GM23338 (cell line): ENCODE results near the gene OAS3. TPM values are rescaled to one million over a fixed set of nuclear protein-coding genes. Genes with fewer than 3 reads are reported as not detected.

Experiments used
- ATAC-seq: fragments of 200-7000 bp; cut with Tn5 transposase; 3 replicates; pipeline ENCODE4 v1.9.1; 2020
- DNase-seq: peaks from one replicate; pipeline ENCODE4 v3.0.0-alpha.2; 2015; ENCODE audit warnings: low spot score
- H2AFZ ChIP-seq: fragments of 200-600 bp; sonication (generic); 2 replicates; pipeline ENCODE4 v1.8.0; 2016; ENCODE audit warnings: antibody characterized with exemption, mild to moderate bottlenecking, moderate library complexity
- H3F3A ChIP-seq: fragments of 200-600 bp; sonication (generic); replicated peaks from 2 replicates; pipeline ENCODE4 v1.8.0; 2017; ENCODE audit warnings: antibody characterized with exemption, mixed run types, low read depth
- H3K27ac ChIP-seq: fragments of 200-600 bp; sonication (generic); 2 replicates; pipeline ENCODE4 v1.6.1; 2016; ENCODE audit warnings: low read depth
- H3K27me3 ChIP-seq: fragments of 200-600 bp; sonication (generic); 2 replicates; pipeline ENCODE4 v1.8.0; 2016; ENCODE audit warnings: mild to moderate bottlenecking, mixed run types, moderate library complexity; ENCODE audit not compliant: insufficient read depth
- H3K36me3 ChIP-seq: fragments of 200-600 bp; sonication (generic); 2 replicates; pipeline ENCODE4 v1.8.0; 2016; ENCODE audit warnings: mild to moderate bottlenecking; ENCODE audit not compliant: insufficient read depth
- H3K4me1 ChIP-seq: fragments of 200-600 bp; sonication (generic); 2 replicates; pipeline ENCODE4 v1.8.0; 2016; ENCODE audit warnings: mild to moderate bottlenecking, moderate library complexity; ENCODE audit not compliant: insufficient read depth
- H3K4me2 ChIP-seq: fragments of 200-600 bp; sonication (generic); 2 replicates; pipeline ENCODE4 v1.7.1; 2017; ENCODE audit warnings: mixed run types
- H3K4me3 ChIP-seq: fragments of 200-600 bp; sonication (generic); 2 replicates; pipeline ENCODE4 v1.6.1; 2016; ENCODE audit warnings: mixed run types
- H3K79me2 ChIP-seq: fragments of 200-600 bp; sonication (generic); replicated peaks from 2 replicates; pipeline ENCODE4 v1.8.0; 2017; ENCODE audit warnings: mild to moderate bottlenecking; ENCODE audit not compliant: insufficient read depth
- H3K9me2 ChIP-seq: fragments of 200-600 bp; sonication (generic); 2 replicates; pipeline ENCODE4 v1.8.0; 2017; ENCODE audit not compliant: insufficient read depth
- H4K20me1 ChIP-seq: fragments of 200-600 bp; sonication (generic); replicated peaks from 2 replicates; pipeline ENCODE4 v1.8.0; 2017; ENCODE audit warnings: mild to moderate bottlenecking; ENCODE audit not compliant: insufficient read depth
- H3K27ac Mint-ChIP-seq: 2 replicates; pipeline ENCODE4 v1.8.0; 2020; ENCODE audit warnings: inconsistent platforms, mild to moderate bottlenecking, moderate library complexity, mixed read lengths
- H3K27me3 Mint-ChIP-seq: 3 replicates; pipeline ENCODE4 v1.8.0; 2022; ENCODE audit warnings: low read depth, mild to moderate bottlenecking, moderate library complexity, mixed read lengths, inconsistent platforms; ENCODE audit not compliant: insufficient read depth, poor library complexity
- H3K36me3 Mint-ChIP-seq: 3 replicates; pipeline ENCODE4 v1.8.0; 2021; ENCODE audit warnings: low read depth, mild to moderate bottlenecking, inconsistent platforms, moderate library complexity, mixed read lengths
- H3K4me1 Mint-ChIP-seq: 3 replicates; pipeline ENCODE4 v1.8.0; 2020; ENCODE audit warnings: mild to moderate bottlenecking, inconsistent platforms, mixed read lengths
- H3K4me3 Mint-ChIP-seq: 3 replicates; pipeline ENCODE4 v1.8.0; 2021; ENCODE audit warnings: moderate library complexity, mild to moderate bottlenecking, inconsistent platforms, mixed read lengths
- H3K9me3 Mint-ChIP-seq: 3 replicates; pipeline ENCODE4 v1.8.0; 2020; ENCODE audit warnings: moderate library complexity, mild to moderate bottlenecking, inconsistent platforms, mixed read lengths
- CREB1 ChIP-seq: fragments of 250-450 bp; sonication (Bioruptor Pico); IDR thresholded peaks from 2 replicates; pipeline ENCODE4 v1.5.0; 2020; ENCODE audit warnings: low read depth, mild to moderate bottlenecking, moderate library complexity
- CTCF ChIP-seq, 2 experiments: fragments of 200-600 bp in 1 of 2; sonication (generic) in 1 of 2; conservative IDR thresholded peaks; 2 replicates each; pipeline versions ENCODE4 v1.5.1 to v1.6.1; 2016 to 2017; ENCODE audit warnings: antibody characterized with exemption in 2 of 2, low read depth in 2 of 2, mild to moderate bottlenecking in 2 of 2, moderate library complexity in 1 of 2
- POLR2AphosphoS5 ChIP-seq: IDR thresholded peaks from 2 replicates; pipeline ENCODE4 v1.6.1; 2016; ENCODE audit warnings: antibody characterized with exemption, low read depth
- REST ChIP-seq: IDR thresholded peaks from one replicate; pipeline ENCODE4 v1.6.1; 2018; ENCODE audit warnings: antibody characterized with exemption; ENCODE audit not compliant: unreplicated experiment
- ZNF462 ChIP-seq: fragments of 250-450 bp; sonication (Bioruptor Pico); IDR thresholded peaks from 2 replicates; pipeline ENCODE4 v1.5.0; 2020; ENCODE audit warnings: mild to moderate bottlenecking, moderate library complexity
- polyA plus RNA-seq: library from polyadenylated mRNA; unstranded; fragments of >200 nt; fragmentation: Nextera tagmentation; extraction: Ambion mirVana; gene quantifications from 2 replicates; pipeline ENCODE4 v1.2.1, GENCODE V29; 2016
- total RNA-seq: library from RNA; depleted of rRNA; stranded (reverse); fragments of >200 nt; shearing (Covaris generic); gene quantifications from 2 replicates; pipeline ENCODE4 v1.2.3, GENCODE V29; 2014

OAS3 gene
- total and polyA plus RNA-seq, 2 experiments from 2014 or later, result 0.27 to 1.4 TPM

GRCh38 chr12:112947761-112948160 lies 9.5 kb downstream of the OAS3 start:
- H3K27me3 Mint-ChIP-seq, result peaks cover 2% of the 10 kb centered on the region
- no peak overlapping the region for H3K27ac ChIP-seq
- H3F3A ChIP-seq, result no peaks in the 10 kb centered on the region
- no peak overlapping the region for H3K4me2 ChIP-seq
- TF ChIP-seq POLR2AphosphoS5 (no peak), REST (no peak), CREB1 (CRISPR knock-in tag) (no peak), ZNF462 (CRISPR knock-in tag) (no peak), CTCF (conservative IDR thresholded peaks at IDR 0.05; ENCODE audit: low read depth in 2 of 2) (no peak)
- no peaks in the 10 kb centered on the region for H3K4me1 ChIP-seq
- ATAC-seq (no peak), DNase-seq (no peak)
- H3K9me3 Mint-ChIP-seq, result no peaks in the 10 kb centered on the region
- H4K20me1 ChIP-seq, result no peaks in the 10 kb centered on the region
- H3K36me3 ChIP-seq, result no peaks in the 10 kb centered on the region
- no peak overlapping the region for H2AFZ ChIP-seq
- H3K27ac Mint-ChIP-seq, result no peak overlapping the region
- no peaks in the 10 kb centered on the region for H3K36me3 Mint-ChIP-seq
- no peaks in the 10 kb centered on the region for H3K79me2 ChIP-seq
- no peaks in the 10 kb centered on the region for H3K9me2 ChIP-seq
- no peak overlapping the region for H3K4me3 ChIP-seq
- peaks cover 2% of the 10 kb centered on the region; the same call in 1 of the 3 replicates for H3K4me1 Mint-ChIP-seq
- no peaks in the 10 kb centered on the region for H3K27me3 ChIP-seq
- no peak overlapping the region for H3K4me3 Mint-ChIP-seq
